ENCODE measurements around the gene CTPS2.
"Not testable (repeated sequence)": the region's sequence is repeated elsewhere in the genome, so short reads cannot be mapped to it uniquely, and the experiment has no call there.

The CTPS2 gene

DNA sequence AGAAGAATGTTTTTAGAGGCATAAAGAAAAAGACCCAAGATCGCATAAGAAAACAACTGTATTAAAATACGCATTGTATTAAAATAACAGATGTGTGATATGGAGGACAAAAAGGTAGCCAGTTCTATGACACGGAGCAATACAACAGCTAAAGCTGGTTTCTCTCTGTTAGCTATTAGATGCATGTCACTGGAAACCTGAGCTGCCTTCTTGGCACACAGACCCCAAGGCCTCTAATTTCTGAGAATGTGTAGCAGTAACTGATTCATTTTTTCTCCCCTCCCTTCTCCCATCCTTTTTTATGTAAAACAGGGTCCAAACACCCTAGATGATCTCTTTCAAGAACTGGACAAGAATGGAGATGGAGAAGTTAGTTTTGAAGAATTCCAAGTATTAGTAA, 58.4 kb downstream of the CTPS2 start:
- no peak for DNase-seq (ENCODE audit: low spot score)

DNA sequence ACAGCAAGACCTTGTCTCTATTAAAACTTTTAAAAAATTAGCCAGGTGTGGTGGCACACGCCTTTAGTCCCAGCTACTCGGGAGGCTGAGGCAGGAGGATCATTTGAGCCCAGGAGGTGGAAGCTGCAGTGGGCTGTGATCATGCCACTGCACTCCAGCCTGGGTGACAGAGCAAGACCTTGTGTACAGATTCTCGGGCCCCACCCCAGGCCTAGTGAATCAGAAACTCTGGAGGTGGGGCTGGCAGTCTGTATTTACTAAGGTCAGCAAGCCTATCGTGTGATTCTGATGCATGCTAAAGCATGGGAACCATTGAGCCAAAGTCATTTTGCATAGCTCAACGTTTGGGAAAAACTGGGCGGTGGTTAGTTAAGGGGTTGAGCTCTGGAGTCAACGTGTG, 59.0 kb downstream of the CTPS2 start:
- DNase-seq (ENCODE audit: low spot score) = no peak

DNA sequence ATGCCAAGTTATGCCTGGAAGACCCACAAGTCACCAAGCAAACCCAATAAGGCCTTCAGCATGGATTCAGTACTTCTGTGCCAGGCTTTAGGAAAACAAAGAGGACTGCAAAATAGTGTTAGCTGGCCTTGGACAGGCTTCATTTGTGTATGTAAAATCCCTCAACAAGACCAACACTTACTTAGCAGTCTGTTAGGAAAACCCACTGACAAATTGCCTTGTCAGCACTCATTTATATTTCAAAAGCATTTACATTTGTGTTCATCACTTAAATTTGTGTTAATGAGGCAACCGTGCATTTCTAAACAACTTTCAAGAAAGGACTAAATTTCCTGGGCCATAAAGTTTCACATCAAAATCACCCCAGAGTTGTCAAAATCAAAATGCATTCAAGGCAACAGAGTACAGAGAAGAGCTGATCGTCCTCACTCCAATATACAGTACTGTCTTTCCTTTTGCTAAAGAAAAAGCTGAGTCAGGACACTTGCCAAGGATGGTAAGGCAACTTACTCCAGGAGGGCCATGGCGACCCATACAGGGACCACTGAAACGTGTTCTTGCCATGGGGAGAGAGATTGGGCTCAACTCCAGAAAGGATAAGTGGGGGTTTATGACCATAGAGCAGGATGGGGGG, 61.0 kb downstream of the CTPS2 start:
- DNase-seq (ENCODE audit: low spot score) = no peak

GRCh38 chrX:16649858-16650257, 62.6 kb downstream of the CTPS2 start, which contains the start of gene S100G:
Gene S100G (plus strand): TSS chrX:16650158. CDS start chrX:16651007, 849 bp downstream.
- DNase-seq (ENCODE audit: low spot score) = no peak

DNA sequence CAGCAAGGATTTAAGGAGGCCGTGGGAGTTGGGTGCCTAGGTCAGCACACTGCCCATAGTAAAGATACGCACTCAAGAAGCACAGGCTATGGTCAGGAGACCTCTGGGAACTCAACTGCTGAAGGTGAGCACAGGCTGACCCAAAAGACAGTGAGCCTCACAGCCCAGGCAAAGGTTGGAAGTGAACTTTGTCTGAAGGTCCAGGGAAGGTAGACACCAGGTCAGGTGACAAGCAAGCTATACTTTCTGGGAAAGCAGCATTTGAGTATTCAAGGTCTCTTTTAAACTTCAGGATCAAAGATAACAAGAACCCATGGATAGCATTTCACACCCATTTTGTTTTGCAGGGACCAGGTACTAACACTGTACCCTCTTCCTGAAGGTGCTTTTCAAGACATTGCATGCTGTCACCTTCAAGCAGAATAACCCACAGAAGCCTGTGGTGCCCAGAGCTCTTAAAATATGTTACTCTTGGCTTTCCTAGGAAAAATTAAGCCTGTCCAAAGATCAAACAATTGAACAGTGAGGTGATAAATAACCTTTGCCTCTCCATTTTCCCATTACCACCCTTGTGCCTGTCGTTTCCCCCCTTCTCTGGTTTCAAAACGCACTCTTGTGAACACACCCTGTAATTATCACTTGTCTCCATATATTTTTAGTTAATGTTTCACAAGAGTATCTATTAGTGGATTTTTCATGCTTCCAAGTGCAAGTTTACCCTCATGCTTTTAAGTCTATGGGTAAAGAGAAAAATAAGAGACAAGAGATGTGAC, 65.9 kb downstream of the CTPS2 start:
- no peak for DNase-seq (ENCODE audit: low spot score)

GRCh38 chrX:16643176-16643575, 69.3 kb downstream of the CTPS2 start:
- no peak for DNase-seq (ENCODE audit: low spot score)

DNA sequence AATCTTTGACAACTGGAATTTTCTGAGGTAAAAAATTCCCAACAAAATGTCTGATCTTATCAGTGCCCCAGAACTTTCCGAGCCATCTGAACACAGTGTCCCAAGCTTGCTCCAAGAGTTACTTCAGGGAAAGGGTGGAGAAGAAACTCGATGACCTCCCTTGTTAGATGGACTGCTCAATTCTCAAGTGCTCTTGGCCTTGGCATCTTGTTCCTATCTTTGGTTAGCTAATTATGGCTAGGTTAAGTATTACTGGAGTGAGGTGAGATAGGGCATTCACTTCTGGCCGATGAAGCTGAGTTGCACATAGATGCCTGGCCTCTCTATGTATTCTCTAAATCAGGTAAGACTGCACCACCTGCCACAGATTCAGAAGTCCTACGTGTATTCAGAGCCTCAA, 71.6 kb downstream of the CTPS2 start:
- DNase-seq (ENCODE audit: low spot score) = no peak

DNA sequence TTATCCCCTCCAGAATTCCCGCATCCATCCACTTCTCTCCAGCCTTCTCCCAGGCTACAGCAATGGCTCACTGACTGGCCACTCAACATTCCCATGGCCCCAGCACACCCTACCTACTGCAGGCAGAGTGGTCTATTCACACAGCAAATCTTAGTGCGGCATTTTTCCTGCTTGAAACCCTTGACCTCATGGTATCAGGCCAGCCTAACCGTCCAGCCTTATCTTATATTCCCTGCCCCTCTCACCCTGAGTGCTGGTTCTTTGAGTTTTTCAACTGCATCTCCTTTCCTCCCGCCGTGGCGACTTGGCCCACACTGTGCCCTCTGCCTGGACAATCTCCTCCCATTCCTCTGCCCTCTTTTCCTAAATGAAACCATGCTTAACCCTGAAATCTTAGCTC, 72.5 kb downstream of the CTPS2 start:
- DNase-seq (ENCODE audit: low spot score) = no peak

GRCh38 chrX:16638533-16638932, 73.9 kb downstream of the CTPS2 start:
- no peak for DNase-seq (ENCODE audit: low spot score)

DNA sequence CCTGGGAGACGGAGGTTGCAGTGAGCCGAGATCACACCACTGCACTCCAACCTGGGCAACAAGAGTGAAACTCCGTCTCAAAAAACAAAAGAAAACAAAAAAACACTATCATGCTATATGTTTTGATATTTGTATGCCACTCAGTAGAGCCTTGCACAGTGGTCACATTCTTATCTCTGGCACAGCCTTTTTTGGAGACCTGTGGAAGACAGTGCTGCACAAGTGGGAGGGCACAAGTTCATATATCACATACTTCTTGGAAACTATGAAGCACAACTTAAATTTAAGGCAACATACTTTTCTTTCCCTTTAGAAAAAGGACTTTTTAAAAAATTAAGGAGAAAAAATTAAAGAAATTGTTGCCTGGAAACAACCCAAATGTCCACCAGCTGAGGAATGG, 76.9 kb downstream of the CTPS2 start:
- DNase-seq (ENCODE audit: low spot score) = no peak

- no peak for DNase-seq (ENCODE audit: low spot score)
Measured at GRCh38 chrX:16635040-16635439, 77.4 kb downstream of the CTPS2 start.

- no peak for DNase-seq (ENCODE audit: low spot score)
Measured at GRCh38 chrX:16633754-16634153, 78.7 kb downstream of the CTPS2 start.

DNA sequence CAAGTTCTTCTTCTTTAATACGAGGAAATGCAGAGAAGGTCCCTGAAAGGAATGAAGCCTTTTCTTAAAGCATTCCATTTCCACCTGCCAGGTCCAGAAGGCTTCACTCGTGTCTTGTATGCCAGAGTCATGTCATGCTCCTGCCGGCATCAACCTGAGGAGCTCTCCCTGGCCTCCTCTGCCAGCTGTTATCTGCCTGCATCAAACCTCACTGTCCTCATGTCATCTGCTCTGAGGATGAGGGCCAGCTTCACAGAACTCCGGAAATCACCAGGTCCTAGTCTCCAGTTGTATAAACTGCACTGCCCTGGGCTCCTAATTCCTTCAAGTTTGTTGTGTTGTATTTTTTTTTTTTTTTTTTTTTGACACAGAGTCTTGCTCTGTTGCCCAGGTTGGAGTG, 82.6 kb downstream of the CTPS2 start:
- no peak for DNase-seq (ENCODE audit: low spot score)

DNA sequence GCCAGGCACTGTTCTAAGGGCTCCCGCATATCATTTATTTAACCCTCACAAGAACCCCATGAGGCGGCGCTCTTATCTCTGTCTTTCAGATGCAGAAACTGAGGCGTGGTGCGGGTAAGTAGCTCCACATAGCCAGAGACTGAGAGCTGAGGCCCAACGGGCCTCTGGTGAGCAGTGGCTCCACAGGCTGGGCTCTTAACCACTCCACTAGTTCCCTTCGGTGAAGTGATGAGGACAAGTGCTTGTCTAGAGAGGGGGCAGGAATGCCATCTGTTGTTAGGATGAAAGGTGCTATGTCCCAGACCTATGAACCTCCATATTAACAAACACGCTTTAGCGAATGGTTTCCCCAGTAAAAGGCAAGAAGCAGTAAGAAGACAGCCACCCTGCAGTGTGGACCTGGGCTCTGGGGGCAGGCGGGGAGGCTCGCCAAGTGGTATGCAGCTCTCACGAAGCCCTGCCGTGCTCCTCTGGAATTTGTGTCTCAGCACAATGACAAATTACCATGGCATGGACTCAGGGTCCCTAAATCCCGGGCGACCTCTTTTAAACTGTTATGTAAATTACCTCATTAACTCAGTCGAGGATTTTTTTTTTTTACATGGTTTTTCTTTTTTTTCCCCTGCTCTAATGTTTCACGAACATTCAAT, 83.4 kb downstream of the CTPS2 start:
- no peak for DNase-seq (ENCODE audit: low spot score)

GRCh38 chrX:16628511-16628910, 84.0 kb downstream of the CTPS2 start:
- not testable (repeated sequence) for DNase-seq (ENCODE audit: low spot score)

GRCh38 chrX:16619024-16619423, 93.4 kb downstream of the CTPS2 start:
- DNase-seq (ENCODE audit: low spot score) = no peak

GRCh38 chrX:16618422-16618821, 94.0 kb downstream of the CTPS2 start:
- DNase-seq (ENCODE audit: low spot score) = no peak

DNA sequence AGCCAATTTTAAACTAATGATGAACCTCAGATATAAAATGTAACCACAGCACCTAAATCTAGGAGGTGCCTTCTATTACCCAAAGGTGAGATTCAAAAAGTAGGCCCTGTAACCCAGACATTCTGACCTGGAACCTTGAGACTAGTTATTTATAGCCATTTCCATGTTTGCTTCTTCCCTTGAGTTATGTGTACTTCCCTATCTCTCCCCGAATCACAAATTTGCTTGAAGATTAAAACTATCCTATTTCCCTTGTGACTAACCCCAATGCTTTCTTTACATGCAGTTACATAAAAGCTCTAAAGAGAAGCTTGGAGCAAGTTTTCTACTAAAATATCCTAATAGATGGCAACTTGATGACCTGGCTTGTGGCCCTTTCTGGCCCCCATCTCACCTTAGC, 95.1 kb downstream of the CTPS2 start:
- DNase-seq (ENCODE audit: low spot score) = no peak

DNA sequence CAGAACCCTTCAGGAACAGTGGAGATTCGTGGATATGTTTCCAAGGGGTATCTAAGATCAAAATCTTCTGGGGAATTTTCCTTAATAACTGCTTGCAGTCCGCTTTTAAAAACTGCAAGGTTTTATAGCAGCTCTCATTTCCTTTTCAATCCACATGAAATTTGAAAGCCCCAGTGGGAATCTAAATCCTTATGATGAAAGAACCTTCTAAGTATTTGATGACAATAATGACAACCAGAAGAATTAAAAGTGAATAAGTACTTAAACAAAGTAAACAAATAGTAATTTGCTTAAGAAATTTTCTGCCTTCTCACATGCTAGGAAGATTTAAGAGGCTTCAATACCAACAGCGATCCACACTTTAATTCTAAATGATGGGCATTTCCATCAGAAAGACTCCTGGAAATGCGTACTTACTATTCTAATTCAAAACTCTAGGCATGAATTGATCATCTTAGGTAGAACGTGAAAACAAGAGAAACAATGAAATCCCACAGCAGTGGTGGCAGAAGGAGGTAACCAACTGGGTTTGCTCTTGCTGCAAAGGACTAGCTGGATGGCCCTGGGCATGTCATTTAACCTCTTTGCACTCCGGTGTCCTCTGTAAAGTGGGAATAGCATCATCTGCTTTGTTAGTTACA, 100.1 kb downstream of the CTPS2 start:
- no peak for DNase-seq (ENCODE audit: low spot score)

DNA sequence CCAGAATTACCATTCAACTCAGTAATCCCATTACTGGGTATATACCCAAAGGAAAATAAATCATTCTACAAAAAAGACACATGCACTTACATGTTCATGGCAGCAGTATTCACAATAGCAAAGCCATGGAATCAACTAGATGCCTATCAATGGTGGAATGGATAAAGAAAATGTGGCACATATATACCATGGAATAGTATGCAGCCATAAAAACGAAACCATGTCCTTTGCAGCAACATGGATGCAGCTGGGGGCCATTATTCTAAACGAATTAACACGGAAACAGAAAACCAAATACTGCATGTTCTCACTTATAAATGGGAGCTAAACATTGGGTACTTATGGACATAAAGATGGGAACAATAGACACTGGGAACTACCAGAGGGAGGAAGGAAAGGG, 101.8 kb downstream of the CTPS2 start:
- DNase-seq (ENCODE audit: low spot score) = not testable (repeated sequence)

DNA sequence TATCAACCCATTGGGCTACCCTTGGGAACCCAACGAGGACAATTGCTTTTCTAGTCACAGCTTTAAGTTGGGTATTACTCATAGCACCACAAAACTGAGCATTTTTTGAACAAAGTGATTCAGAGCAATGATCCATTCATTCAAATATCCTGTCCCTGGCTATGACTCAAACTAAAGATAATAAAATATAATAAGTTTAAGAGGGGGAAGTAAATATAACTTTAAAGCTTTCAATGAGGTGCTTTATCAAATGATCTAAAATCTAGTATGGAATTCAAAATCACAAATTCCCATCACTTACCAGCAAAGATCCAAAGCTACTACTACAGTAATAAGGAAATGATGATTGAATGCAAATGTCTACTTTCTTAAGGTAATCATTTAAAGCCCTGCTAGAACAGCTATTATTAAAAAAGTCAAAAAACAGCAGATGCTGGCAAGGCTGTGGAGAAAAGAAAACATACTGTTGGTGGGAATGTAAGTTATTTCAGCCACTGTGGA, 102.3 kb downstream of the CTPS2 start:
- DNase-seq (ENCODE audit: low spot score) = peak; percentile 26

DNA sequence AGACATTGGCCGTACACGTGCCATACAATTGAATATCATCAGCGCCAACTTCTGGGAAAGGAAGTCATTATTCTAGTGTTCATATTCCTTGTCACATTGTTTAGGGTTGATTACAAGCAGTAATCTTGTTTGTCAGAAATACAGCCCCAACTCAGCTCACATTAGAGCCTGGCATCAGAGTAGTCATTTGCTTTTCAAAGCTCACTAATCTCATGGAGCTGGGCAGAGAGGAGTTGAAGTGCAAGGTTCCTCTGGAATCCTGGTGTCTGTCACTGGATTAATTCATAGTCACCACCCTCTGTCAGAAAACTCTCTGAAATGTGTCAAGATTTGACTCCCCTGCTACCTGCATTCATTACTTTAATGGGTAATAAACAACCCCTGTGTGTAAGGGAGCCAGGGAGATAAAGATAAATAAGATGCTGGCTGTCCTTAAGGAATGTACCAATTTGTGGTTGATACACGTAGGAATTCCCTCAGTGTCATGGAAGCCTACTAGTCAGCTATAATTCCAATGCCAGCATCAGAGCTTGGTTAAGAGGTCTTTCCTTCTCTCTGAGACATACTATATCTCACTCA, 106.2 kb downstream of the CTPS2 start:
- no peak for DNase-seq (ENCODE audit: low spot score)
